Ovary (tissue), 9 donors: ENCODE measurements around the gene GRM8. TPM values are rescaled to one million over a fixed set of nuclear protein-coding genes. Genes with fewer than 3 reads are reported as not detected.

Experiments
- DNase-seq, 5 donors: peaks; one replicate each; pipeline ENCODE4 v3.0.0-alpha.2; 2019 to 2020
- H3K27ac ChIP-seq, 2 donors: fragments of 200-600 bp; one replicate each; pipeline versions ENCODE4 v1.5.1 to v1.8.0; 2019 to 2022
- H3K27me3 ChIP-seq: fragments of 200-600 bp; one replicate; pipeline ENCODE4 v1.8.0; 2022
- H3K36me3 ChIP-seq: fragments of 200-600 bp; sonication (generic); one replicate; pipeline ENCODE4 v1.5.1; 2019
- H3K4me1 ChIP-seq: one replicate; pipeline ENCODE4 v1.8.1; 2013; ENCODE audit warnings: mild to moderate bottlenecking, moderate library complexity; ENCODE audit not compliant: insufficient read depth
- H3K4me3 ChIP-seq: fragments of 200-600 bp; sonication (generic); one replicate; pipeline ENCODE4 v1.5.1; 2017
- H3K9me3 ChIP-seq, 2 donors: fragments of 200-600 bp in 1 of 2; sonication (generic) in 1 of 2; one replicate each; pipeline versions ENCODE4 v1.5.1 to v1.8.1; 2013 to 2019; ENCODE audit warnings: mild to moderate bottlenecking in 1 of 2, moderate library complexity in 1 of 2
- CTCF ChIP-seq, 3 donors: fragments of 450-650 bp in 2 of 3; fragments of 200-600 bp in 1 of 3; IDR thresholded peaks; one replicate each; pipeline versions ENCODE4 v1.5.1 to v1.8.0; 2016 to 2022; ENCODE audit warnings: antibody characterized with exemption in 3 of 3, mild to moderate bottlenecking in 1 of 3
- EP300 ChIP-seq: sonication (generic); formaldehyde crosslinking; IDR thresholded peaks from one replicate; pipeline ENCODE4 v1.6.1; 2017; ENCODE audit warnings: antibody characterized with exemption
- POLR2A ChIP-seq: fragments of 450-650 bp; IDR thresholded peaks from one replicate; pipeline ENCODE4 v1.6.1; 2017; ENCODE audit warnings: antibody characterized with exemption, mild to moderate bottlenecking, moderate library complexity
- WGBS, 3 donors: extraction: QIAGEN DNeasy Blood & Tissue Kit in 1 of 3; methylation state at CpG; one replicate each; pipeline versions ENCODE4 v1.1.5 to v1.1.7; 2013 to 2017; 5-methylcytosine and 5-hydroxymethylcytosine counted together
- intact Hi-C, 4 donors: fragments of 100-400 bp; cut with DNase I; formaldehyde crosslinking; loops; one replicate each; pipeline versions ENCODE4 v1.11.0 to v1.15.1; 2022 to 2023
- polyA plus RNA-seq, 2 donors: library from polyadenylated mRNA; stranded (reverse); fragments of 200-250 nt in 1 of 2; fragments of 350-450 nt in 1 of 2; fragmentation: Illumina TruSeq in 1 of 2; extraction: RNeasy Lipid Tissue Mini Kit (QIAGEN cat#74804) in 1 of 2; gene quantifications; one replicate each; pipeline ENCODE4 v1.2.3, GENCODE V29; 2013 to 2014
- total RNA-seq, 7 donors: library from RNA; depleted of rRNA in 2 of 7; stranded (reverse); fragments of >200 nt in 2 of 7; fragmentation: NEBNext Ultra II Directional in 3 of 7; extraction: Animal tissue kit (Norgen Biotek cat#: 25700) in 3 of 7; gene quantifications; one replicate each; pipeline versions ENCODE4 v1.1.0 to v1.2.4, GENCODE V29; 2016 to 2023
- donor health status: DM: no; HTN: no; CAD: no; lungs with moderate emphysema.
- donor health status: DM: no; HTN: no; CAD: no.
- donor health status: Bipolar disorder and iron deficiency.
- donor health status: DM: yes; HTN: yes; CAD: no.
- donor health status: DM: no; HTN: no; CAD: no.
- donor health status: DM: yes; HTN: yes; CAD: no.

GRM8 gene
- total and polyA plus RNA-seq, 9 donors: 0.38 to 4.0 (median 1.0) TPM; not detected in 1

- no peaks in the 10 kb centered on the region for H3K27me3 ChIP-seq
- H3K4me3 ChIP-seq: no peak overlapping the region
- intact Hi-C loops: loop anchor here in 1 of 4 donors (2.0 kb wide), 1 partner anchor 43 kb away; no protein-coding TSS in a partner anchor
- H3K36me3 ChIP-seq: no peaks in the 10 kb centered on the region
- no peaks in the 10 kb centered on the region for H3K4me1 ChIP-seq
- DNase-seq: no peak
- H3K9me3 ChIP-seq: no peaks in the 10 kb centered on the region
- TF ChIP-seq CTCF (IDR thresholded peaks at IDR 0.05): no peak
- TF ChIP-seq POLR2A: no peak
- no peak for TF ChIP-seq EP300
- no peak overlapping the region for H3K27ac ChIP-seq
Observed at GRCh38 chr7:126783613-126784012, 469.1 kb downstream of the GRM8 start.

GRCh38 chr7:126780993-126781392 lies 471.7 kb downstream of the GRM8 start:
- H3K36me3 ChIP-seq: no peaks in the 10 kb centered on the region
- H3K4me1 ChIP-seq: no peaks in the 10 kb centered on the region
- no peak overlapping the region for H3K4me3 ChIP-seq
- no peak overlapping the region for H3K27ac ChIP-seq
- WGBS, 3 donors: 81 to 90% (median 90%) methylated on average over 2 of the region's 2 CpGs
- no peak for DNase-seq
- TF ChIP-seq EP300 (no peak), POLR2A (no peak), CTCF (IDR thresholded peaks at IDR 0.05) (no peak)
- no peaks in the 10 kb centered on the region for H3K27me3 ChIP-seq
- no peaks in the 10 kb centered on the region for H3K9me3 ChIP-seq
- intact Hi-C loops: no loop called here

GRCh38 chr7:126778101-126778500 lies 474.6 kb downstream of the GRM8 start:
- H3K27ac ChIP-seq: no peak overlapping the region
- H3K27me3 ChIP-seq: no peaks in the 10 kb centered on the region
- WGBS, 3 donors: 83 to 84% (median 84%) methylated on average over 1 of the region's 1 CpG
- H3K9me3 ChIP-seq: no peaks in the 10 kb centered on the region
- TF ChIP-seq CTCF (IDR thresholded peaks at IDR 0.05) (no peak), EP300 (no peak), POLR2A (no peak)
- intact Hi-C loops: no loop called here
- DNase-seq: no peak
- no peaks in the 10 kb centered on the region for H3K36me3 ChIP-seq
- no peaks in the 10 kb centered on the region for H3K4me1 ChIP-seq
- no peak overlapping the region for H3K4me3 ChIP-seq

- H3K27ac ChIP-seq: no peak overlapping the region
- H3K9me3 ChIP-seq: no peaks in the 10 kb centered on the region
- no peaks in the 10 kb centered on the region for H3K4me1 ChIP-seq
- TF ChIP-seq CTCF (IDR thresholded peaks at IDR 0.05): no peak
- TF ChIP-seq EP300: no peak
- no peak for TF ChIP-seq POLR2A
- 74 to 80% (median 78%) methylated on average over 3 of the region's 3 CpGs for WGBS, 3 donors
- no peaks in the 10 kb centered on the region for H3K27me3 ChIP-seq
- no peak for DNase-seq
- no peaks in the 10 kb centered on the region for H3K36me3 ChIP-seq
- no peak overlapping the region for H3K4me3 ChIP-seq
- intact Hi-C loops: no loop called here
Observed at GRCh38 chr7:126776498-126776897, 476.2 kb downstream of the GRM8 start.

- no peak for DNase-seq
- intact Hi-C loops: no loop called here
- Histone ChIP-seq H3K9me3 (no peaks in the 10 kb centered on the region), H3K4me1 (no peaks in the 10 kb centered on the region), H3K27me3 (no peaks in the 10 kb centered on the region), H3K27ac (no peak overlapping the region), H3K36me3 (no peaks in the 10 kb centered on the region), H3K4me3 (no peak overlapping the region)
- 76 to 86% (median 84%) methylated on average over 3 of the region's 3 CpGs for WGBS, 3 donors
- TF ChIP-seq CTCF (IDR thresholded peaks at IDR 0.05): no peak
- TF ChIP-seq POLR2A: no peak
- no peak for TF ChIP-seq EP300
Observed at GRCh38 chr7:126774077-126774476, 478.7 kb downstream of the GRM8 start.
